ENCODE data around the gene COA7.
"Not testable (repeated sequence)": the region's sequence is repeated elsewhere in the genome, so short reads cannot be mapped to it uniquely, and the experiment has no call there.

COA7 gene

DNA sequence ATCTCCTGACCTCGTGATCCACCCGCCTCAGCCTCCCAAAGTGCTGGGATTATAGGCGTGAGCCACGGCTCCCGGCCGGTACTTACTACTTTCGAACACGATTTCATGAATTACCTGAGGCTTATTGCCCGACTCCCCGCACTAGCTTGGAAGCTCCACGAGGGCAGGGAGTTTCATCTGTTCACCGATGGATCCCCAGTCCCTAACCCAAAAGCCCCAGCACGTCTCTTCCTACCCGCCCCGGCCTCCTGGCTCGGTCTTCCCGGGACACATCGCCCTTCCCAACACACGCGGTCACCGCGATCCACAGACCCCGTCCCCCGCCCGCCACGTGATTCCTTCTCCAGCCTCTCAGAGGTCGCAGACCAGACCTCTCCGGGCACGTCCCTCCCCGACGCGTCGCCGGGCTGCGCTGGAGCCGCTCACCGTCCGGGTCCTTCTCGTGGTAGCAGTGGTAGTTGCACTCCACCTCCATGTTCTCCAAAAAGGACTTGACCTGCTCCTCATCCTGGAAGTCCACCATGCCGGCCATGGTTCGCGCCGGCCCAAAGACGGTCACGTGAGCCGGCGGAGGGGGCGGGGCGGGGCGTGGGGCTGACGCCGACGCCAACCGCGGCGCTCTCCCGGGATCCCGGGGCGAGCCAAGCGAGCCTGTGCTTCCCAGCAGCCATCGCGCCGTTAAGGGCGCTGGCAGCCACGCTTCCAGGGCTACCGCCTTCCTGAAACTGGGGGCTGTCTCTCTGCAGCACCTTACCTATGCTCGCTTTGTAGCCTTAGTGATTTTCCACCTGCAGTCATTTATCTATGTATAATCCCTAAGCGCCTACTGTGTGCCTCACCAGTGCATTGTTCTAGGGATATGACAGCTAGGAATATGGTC is at the start of gene COA7:
Gene COA7, minus strand, starts transcription at position 553 of the 880 bp plus-strand sequence. Its CDS starts 21 bp downstream, at position 532.
- DNase-seq: peak; percentile 65

DNA sequence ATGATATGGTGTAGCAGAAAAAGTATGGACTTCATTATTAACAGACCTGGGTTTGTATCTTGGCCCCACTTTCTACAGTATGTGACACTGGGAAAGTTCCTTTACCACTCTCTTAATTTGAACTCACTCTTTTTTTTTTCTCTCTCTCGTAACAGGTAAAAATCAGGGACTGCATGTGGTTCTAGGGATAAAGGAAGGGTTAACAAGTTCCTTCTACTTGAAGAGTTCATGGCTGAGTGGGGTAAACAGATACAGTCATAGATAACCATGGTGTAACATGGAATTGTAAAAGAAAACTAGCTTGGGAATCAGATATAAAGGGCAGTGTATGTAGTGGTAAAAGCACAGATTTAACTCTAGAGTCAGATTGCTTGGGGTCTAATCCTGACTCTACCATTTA is 49.3 kb upstream of the COA7 start:
- DNase-seq: no peak

DNA sequence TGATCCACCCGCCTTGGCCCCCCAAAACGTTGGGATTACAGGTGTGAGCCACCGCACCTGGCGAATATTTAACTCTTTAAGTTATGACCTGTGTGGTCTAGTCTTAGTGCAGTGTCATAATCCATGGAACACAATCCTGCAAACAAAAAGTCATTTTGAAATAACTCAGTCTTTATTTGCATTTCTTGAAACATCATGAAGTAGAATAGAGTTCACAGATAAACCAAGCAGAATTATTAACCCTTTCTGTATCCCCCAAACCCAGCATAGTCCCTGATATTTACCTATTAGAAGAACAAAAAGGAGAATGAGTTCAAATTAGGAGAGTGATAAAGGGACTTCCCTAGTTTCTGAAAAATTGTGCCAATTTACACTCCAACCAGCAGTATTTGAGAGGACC is 48.0 kb upstream of the COA7 start:
- DNase-seq: no peak

DNA sequence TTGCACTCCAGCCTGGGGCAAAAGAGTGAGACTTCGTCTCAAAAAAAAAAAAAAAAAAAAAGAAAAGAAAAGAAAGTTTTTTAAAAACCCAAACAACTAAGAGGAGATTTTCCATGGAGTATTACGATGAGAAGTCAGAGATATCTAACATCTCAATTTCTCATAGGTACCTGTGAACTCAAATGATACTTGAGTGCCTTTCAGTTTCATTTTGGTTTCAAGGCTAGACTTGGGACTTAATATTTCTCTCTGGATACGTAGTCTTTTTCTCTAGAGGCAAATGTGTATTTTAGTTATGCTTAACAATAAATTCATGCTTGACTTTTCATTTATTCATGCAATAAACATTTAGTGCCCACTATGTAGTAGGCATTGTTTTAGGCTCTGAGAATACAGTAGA is 43.1 kb upstream of the COA7 start:
- no peak for DNase-seq

DNA sequence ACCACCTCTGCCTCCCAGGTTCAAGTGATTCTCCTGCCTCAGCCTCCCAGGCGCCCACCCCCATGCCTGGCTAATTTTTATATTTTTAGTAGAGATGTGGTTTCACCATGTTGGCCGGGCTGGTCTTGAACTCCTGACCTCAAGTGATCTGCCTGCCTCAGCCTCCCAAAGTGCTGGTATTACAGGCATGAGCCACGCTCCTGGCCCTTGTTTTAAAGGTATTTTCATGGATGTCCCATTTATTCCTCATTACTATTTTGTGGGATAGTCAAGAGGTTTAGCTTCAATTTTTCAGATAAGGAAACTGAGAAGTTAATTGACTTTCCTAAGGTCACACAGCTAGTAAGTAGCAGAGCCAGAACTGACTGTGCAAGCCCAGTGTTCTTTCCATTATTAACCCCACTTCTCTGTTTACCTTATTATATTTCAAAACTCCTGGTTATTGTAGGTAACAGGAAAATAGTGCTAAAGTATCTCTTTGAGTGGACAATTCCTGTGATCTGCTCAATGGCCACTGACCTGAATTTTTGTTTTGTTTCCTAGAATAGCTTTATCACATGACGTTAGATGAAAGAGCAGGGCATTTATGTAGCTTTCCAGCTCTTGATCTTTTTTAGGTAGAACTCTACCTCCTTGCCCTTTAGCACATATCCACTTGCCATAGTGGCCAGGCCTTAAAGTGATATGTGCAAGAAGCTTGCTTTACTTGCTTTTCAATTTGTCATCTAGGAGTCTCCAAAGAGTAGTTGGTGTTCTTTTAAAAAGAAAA is 41.7 kb upstream of the COA7 start:
- no peak for DNase-seq

DNA sequence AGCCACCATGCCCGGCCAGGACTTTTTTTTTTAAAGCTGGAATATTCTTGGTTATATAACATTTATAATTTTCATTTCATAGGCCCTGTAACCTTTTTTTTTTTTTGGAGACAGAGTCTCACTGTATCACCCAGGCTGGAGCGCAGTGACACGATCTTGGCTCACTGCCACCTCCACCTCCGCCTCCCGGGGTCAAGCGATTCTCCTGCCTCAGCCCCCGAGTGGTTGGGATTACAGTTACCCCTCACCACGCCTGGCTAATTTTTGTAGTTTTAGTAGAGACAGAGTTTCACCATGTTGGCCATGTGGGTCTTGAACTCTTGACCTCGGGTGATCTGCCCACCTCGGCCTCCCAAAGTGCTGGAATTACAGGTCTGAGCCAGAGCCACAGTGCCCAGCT is 40.7 kb upstream of the COA7 start:
- no peak for DNase-seq

DNA sequence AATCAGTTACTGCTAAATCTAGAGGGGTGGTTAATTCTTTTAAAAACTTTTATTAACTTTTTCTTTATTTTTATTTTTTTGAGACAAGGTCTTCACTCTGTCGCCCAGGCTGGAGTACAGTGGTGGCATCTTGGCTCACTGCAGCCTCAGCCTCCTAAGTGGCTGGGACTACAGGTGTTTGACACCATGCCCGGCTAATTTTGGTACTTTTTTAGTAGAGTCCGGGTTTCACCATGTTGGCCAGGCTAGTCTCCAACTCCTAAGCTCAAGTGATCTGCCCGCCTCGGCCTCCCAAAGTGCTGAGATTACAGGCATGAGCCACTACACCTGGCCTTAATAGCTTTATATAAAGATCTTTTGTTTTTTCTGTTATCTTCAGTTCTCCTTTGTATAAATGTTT is 40.0 kb upstream of the COA7 start:
- no peak for DNase-seq

DNA sequence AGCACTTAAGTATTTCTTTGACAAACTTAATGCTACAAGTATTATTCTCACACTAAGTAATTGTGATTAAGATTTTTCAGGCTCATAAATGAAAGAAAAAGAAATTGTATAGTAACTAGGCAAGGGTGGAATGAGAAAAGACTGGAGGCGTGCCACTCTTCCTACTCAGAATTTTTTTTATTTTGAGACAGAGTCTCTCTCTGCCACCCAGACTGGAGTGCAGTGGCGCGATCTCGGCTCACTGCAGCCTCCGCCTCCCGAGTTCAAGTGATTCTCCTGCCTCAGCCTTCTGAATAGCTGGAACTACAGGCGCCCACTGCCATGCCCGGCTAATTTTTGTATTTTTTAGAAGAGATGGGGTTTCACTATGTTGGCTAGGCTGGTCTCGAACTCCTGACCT is 37.2 kb upstream of the COA7 start:
- DNase-seq: not testable (repeated sequence)

DNA sequence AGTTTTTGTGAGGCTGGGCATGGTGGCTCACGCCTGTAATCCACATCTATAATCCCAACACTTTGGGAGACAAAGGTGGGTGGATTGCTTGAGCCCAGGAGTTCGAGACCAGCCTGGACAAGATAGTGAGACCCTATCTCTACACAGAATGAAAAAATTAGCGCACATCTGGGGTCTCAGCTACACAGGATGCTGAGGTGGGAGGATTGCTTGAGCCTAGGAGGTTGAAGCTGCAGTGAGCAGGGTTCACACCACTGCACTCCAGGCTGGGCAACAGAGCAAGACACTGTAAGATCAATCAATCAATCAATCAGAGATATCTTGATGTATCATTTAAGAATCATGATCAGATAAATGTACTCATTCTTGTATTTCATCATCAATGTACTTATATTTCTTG is 35.2 kb upstream of the COA7 start:
- DNase-seq: no peak

DNA sequence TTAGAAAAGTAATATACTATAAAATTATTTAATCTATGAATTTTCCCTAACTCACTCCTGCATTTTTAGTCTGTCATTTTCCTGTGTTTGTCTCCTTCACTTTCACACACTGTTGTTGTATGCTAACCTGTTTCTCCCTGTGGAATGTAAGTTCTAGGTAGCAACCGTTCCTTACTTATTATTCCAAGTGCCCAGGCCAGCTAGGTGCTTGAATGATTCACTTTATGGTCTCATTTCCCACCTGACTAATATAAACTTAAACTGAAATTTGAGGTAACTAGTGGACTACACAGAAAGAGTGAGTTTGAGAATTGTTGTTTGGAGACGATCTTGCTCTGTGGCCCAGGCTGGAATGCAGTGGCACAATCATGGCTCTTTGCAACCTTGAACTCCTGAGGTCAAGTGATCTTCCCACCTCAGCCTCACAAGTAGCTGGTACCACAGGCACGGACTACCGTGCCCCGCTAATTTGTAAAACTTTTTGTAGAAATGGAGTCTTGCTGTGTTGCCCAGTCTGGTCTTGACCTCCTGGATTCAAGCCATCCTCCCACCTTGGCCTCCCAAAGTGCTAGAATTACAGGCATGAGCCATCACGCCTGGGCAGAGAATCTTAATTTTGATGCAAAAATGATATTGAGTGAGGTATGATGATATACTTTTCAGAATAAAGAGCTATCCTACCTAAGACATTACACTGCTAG is 30.0 kb upstream of the COA7 start:
- no peak for DNase-seq

DNA sequence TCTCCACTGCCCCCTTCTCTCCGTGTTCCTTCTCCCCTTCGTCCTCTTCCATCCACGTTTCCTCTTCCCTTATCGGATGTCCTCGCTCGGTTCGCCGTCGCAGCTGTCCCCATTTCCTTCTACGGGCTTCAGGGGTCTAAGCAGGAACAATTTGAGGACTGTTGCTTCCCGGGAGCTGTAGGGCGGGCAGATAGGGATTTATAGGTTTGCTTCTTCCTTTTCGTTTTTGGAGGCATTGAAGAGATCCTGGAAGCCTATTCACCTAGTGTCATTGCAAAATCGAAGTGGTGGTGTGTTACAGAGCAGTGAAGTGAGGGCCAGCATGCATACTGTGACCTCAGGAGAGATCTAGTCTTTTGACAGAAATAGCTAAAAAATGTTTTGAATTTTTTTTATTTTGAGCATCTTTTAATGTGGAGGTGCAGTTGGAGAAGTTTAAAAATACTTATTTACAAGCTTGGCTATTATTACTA is 29.0 kb upstream of the COA7 start:
- DNase-seq: peak; percentile 27

DNA sequence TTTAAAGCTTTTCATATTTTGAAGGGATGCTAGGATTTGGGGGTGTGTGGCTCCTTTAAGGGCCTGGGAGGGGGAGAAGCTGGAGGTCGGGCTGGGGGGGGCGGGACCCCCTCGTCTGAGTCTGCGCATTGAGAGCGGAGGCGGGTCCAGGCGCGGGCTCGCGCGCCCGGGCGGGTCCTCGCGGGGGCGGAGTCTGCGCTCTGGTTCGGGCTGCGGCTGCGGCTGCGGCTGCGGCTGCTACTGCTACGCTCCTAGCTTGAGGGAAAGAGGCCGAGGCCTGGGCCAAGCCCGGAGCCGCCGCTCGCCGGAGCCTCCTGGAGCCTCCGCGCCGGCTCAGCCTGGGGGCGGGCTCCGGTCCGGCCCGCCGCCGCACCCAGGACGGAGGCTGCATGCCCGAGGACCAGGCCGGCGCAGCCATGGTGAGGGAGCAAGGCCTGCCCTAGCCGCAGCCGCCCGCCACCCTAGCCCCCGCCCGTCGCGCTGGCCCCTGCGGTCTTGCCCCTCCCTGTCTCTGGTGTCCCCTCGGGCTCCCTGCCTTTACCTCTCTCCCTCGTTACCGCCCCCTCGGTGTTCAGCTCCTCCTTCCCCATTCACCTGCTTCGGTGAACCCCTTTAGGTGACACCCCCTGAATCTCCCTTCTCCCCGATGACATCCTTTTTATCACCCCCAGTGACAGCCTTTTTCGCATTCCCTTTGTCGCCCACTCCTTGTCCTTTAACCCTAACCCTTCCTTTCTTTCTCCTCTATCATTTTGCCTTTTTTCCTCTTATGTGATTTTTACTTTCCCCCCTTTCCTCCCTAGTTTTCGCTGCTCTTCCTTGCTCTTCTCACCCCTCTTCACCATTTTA is 28.3 kb upstream of the COA7 start, which contains the start of gene ZYG11B:
Gene ZYG11B, plus strand, starts transcription at position 189 of the 849 bp plus-strand sequence. Its CDS starts 201 bp downstream, at position 390.
- DNase-seq: peak; percentile 96

DNA sequence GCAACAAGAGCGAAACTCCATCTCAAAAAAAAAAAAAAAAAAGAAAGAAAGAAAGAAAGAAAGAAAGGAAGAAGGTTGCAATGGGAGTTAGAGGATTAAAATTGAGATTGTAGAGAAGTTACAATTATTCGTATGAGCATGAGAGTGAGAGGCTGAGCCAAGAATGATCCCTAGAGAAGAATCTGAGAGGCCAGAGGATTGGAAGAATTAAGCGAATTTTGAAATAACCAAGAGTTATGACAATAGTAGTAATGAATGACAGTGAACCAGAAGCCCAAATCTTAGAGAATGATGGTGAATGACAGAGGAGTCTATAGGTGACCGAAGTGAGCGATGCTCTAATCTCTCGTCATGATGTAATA is 27.7 kb upstream of the COA7 start:
- no peak for DNase-seq

DNA sequence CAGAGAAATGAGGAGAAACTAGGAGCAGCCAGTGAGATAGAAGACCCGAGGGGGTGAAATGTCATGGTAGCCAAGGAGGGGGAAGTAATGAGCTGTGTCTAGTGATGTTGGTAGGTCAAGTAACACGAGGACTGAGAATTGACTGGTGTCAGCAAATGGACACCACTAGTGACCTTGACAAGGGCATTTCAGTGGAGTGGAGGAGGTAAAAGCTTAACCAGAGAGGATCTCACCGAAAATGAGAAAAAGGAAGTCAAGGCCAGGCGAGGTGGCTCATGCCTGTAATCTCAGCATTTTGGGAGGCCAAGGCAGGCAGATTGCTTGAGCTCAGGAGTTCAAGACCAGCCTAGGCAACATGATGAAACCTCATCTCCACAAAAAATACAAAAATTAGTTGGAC is 25.1 kb upstream of the COA7 start:
- DNase-seq: no peak

DNA sequence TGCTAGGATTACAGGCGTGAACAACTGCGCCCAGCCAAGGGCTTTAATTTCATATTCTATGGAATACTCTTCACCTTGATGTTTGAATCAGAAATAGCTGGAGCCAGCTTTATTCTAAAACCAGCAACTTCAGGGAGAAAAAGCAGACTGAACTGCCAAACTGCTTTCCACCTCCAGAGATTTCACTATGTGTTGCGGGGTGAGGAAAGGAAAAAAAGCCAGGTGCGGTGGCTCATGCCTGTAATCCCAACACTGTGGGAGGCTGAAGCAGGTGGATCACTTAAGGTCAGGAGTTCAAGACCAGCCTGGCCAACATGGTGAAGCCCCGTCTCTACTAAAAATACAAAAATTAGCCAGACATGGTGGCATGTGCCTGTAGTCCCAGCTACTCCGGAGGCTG is 17.1 kb upstream of the COA7 start:
- DNase-seq: not testable (repeated sequence)

DNA sequence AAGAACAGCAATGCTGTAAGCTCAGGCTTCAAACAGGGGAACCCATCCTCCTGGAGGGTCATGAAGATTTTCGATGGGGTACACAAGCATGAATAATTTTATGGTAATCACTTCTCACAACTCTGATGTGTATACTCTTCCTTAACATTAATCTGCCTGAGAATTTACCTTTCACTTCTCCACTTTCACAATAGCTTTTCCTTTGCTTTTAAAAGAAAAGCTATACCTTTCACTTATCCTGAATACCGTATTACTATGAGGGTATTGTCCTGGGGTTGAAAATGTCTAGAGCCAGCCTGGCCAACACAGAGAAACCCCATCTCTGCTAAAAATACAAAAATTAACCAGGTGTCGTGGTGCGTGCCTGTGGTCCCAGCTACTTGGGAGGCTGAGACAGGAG is 15.4 kb upstream of the COA7 start:
- DNase-seq: no peak

DNA sequence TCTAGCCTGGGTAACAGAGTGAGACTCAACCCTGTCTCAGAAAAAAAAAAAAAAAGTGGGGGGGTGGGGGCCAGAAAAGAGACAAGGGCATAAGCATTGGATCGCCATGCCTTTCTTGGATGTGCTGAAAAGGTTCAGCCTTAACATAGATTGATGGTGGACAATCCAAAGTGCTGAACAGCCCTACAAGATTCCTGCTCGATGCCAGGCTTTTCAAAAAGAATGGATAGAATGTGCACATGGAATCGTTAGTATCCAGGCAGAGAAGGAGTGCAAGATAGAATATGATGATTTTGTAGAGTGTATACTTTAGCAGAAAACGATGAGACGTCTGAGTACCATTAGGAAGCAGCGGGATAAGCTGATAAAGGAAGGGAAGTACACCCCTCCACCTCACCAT is 10.9 kb upstream of the COA7 start:
- DNase-seq: no peak

DNA sequence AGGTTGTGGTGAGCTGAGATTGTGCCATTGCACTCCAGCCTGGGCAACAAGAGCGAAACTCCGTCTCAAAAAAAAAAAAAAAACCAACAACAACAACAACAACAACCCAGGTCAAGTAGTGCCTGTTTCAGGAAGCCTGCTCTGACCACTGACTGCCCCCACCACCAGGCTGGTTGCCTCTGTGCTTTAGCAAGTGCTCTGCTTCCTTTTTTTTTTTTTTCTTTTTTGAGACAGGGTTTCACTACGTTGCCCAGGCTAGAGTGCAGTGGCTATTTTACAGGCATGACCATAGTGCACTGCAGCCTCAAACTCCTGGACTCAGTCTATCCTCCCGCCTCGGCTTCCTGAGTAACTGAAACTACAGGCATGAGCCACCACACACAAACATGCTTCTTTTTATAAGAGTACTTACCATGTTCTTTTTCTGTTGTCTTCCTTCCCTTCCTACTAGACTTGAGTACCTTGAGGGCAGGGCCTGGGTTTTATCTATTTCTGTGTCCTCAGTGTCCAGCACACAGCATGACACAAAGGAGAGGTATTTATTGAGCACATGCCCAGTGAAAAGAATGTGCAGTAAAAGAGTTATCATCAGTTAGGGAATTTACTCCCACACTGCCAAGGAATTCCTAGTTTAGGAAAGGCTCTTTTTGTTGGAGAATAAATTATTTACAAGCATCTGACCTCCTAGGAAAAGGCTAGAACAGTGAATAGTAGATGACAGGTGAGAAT is 9.9 kb upstream of the COA7 start:
- DNase-seq: no peak

DNA sequence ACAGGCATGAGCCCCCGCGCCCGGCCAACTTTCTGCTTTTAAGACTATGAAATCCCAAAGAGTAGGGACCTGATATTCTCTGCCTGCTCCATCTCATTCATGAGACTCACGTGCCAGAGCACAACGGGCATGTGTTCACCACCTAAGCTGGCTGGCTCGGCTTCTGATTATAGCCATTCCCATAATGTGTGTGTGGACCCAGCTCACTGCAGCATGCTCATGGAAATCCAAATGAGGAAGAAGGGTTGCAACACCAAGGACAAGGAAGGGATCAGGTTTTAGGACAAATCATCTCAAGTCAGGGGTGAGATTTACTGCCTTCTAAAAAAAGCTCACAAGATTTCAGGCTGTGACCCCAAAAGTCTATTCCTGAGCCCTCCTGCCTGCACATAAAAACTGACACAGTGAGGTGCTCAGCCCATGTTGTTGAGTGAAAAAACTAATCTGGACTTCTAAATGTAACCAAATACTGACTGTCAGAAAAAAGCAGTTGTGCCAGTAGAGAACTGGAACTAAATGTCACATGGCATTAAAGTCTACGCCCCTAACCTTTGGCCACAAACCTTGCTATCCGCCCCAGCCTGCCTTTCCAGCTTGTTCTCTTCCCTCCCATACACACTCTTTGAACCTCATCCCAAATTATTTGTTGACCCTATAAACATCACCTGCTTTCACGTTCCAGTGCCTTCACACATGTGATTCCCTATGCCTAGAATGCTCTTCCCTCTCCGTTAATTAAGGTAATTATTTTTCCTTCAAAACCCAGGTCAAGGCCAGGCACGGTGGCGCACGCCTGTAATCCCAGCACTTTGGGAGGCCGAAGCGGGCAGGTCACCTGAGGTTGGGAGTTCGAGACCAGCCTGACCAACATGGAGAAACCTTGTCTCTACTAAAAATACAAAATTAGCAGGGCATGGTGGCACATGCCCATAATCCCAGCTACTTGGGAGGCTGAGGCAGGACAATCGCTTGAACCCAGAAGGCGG is 9.1 kb upstream of the COA7 start:
- no peak for DNase-seq

DNA sequence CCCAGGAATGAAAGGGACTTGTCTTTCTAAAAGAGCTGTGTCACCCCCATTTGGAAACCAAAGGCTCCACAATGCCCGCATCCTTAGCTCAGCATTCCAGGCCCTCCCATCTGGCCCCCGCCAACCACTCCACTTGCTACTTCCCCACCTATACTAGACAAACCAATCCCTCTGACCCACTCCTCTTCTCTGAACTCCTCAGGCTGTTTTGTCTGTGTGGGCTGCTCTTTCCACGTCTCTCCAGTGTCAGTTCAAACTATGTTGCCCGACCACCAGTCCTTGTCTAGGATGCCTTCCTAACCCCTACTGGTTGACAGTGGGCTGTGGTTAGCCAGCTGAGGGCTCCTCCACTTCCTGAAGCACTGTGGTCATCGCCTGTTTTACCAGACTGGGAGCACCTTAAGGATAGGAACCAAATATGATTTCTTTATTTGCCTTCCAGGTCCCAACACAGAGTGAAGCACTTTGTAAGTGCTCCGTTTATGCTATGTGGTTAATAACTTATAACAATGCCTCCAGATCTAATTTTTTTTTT is 8.1 kb upstream of the COA7 start:
- no peak for DNase-seq
